Activated CD4-positive, alpha-beta T cell treated with anti-CD3 and anti-CD28 coated beads, Interleukin-2, amount 10 ng/mL, durations not matched to agents 24 days and 14 days (primary cell): ENCODE results near the gene DEAF1. TPM values are rescaled to one million over a fixed set of nuclear protein-coding genes. Genes with fewer than 3 reads are reported as not detected.

ENCODE experiments used
- DNase-seq: peaks from one replicate; pipeline ENCODE4 v3.0.0; 2022
- H3K27ac Mint-ChIP-seq: one replicate; pipeline ENCODE4 v1.8.0; 2022; ENCODE audit warnings: mild to moderate bottlenecking, mixed read lengths
- H3K27me3 Mint-ChIP-seq: one replicate; pipeline ENCODE4 v1.8.0; 2022; ENCODE audit warnings: mixed read lengths
- H3K36me3 Mint-ChIP-seq: one replicate; pipeline ENCODE4 v1.8.0; 2022; ENCODE audit warnings: low read depth, mild to moderate bottlenecking, mixed read lengths
- H3K4me1 Mint-ChIP-seq: one replicate; pipeline ENCODE4 v1.8.0; 2021; ENCODE audit warnings: mixed read lengths
- H3K4me3 Mint-ChIP-seq: one replicate; pipeline ENCODE4 v1.8.0; 2022; ENCODE audit warnings: mild to moderate bottlenecking, moderate library complexity, mixed read lengths
- H3K9me3 Mint-ChIP-seq: one replicate; pipeline ENCODE4 v1.8.0; 2021; ENCODE audit warnings: mixed read lengths
- intact Hi-C: fragments of 100-400 bp; cut with micrococcal nuclease; formaldehyde crosslinking; loops from one replicate; pipeline ENCODE4 v1.15.1; 2023
- total RNA-seq: library from RNA; stranded (reverse); gene quantifications from 2 replicates; pipeline ENCODE4 v1.2.3, GENCODE V29; 2022

Gene DEAF1
- total RNA-seq, 1 donor from 2014 or later = 66.3 TPM

- peak within 1 kb of the TSS; percentile 49 for H3K4me3 Mint-ChIP-seq
Measured at GRCh38 chr11:636511-637332, 58.3 kb downstream of the DEAF1 start, which contains the start of gene DRD4. Gene DRD4 (plus strand): TSS chr11:637269. CDS start chr11:637305, 36 bp downstream.

GRCh38 chr11:635945-636510 is 59.0 kb downstream of the DEAF1 start:
- Mint-ChIP-seq H3K36me3 (peaks cover 5% of the 10 kb centered on the region), H3K4me1 (peaks cover 8% of the 10 kb centered on the region), H3K4me3 (no peak overlapping the region), H3K27ac (no peak overlapping the region), H3K9me3 (no peaks in the 10 kb centered on the region), H3K27me3 (peaks cover 27% of the 10 kb centered on the region)
- DNase-seq = no peak
- intact Hi-C loops = no loop called here

More at GRCh38 chr11:636511-637332, 58.3 kb downstream of the DEAF1 start, which contains the start of gene DRD4:
- H3K27ac Mint-ChIP-seq = peak within 1 kb of the TSS; percentile 51
- no peak for DNase-seq
- no peaks in the 10 kb centered on the region for H3K9me3 Mint-ChIP-seq
- H3K4me1 Mint-ChIP-seq = peaks cover 8% of the 10 kb centered on the region
- intact Hi-C loops = no loop called here
- H3K36me3 Mint-ChIP-seq = peaks cover 5% of the 10 kb centered on the region
- H3K27me3 Mint-ChIP-seq = peaks cover 27% of the 10 kb centered on the region

GRCh38 chr11:630871-631270 is 64.2 kb downstream of the DEAF1 start:
- Mint-ChIP-seq H3K4me3 (no peak overlapping the region), H3K4me1 (peaks cover 18% of the 10 kb centered on the region), H3K27ac (no peak overlapping the region), H3K36me3 (peaks cover 5% of the 10 kb centered on the region), H3K9me3 (no peaks in the 10 kb centered on the region), H3K27me3 (peaks cover 22% of the 10 kb centered on the region)
- DNase-seq = no peak
- intact Hi-C loops = no loop called here

- Mint-ChIP-seq H3K4me1 (peaks cover 16% of the 10 kb centered on the region), H3K9me3 (no peaks in the 10 kb centered on the region), H3K27ac (peak overlapping the region; percentile 62), H3K27me3 (peaks cover 19% of the 10 kb centered on the region), H3K36me3 (peaks cover 5% of the 10 kb centered on the region), H3K4me3 (peak overlapping the region; percentile 9)
- peak; percentile 67 for DNase-seq
- intact Hi-C loops = no loop called here
Measured at GRCh38 chr11:629237-629583, 65.8 kb downstream of the DEAF1 start.

GRCh38 chr11:628056-628455 is 67.0 kb downstream of the DEAF1 start:
- DNase-seq = no peak
- H3K36me3 Mint-ChIP-seq = peaks cover 5% of the 10 kb centered on the region
- peak overlapping the region; percentile 59 for H3K27ac Mint-ChIP-seq
- intact Hi-C loops = no loop called here
- H3K4me1 Mint-ChIP-seq = peaks cover 16% of the 10 kb centered on the region
- peak overlapping the region; percentile 9 for H3K4me3 Mint-ChIP-seq
- H3K27me3 Mint-ChIP-seq = peaks cover 19% of the 10 kb centered on the region
- no peaks in the 10 kb centered on the region for H3K9me3 Mint-ChIP-seq

GRCh38 chr11:627308-627576 is 67.8 kb downstream of the DEAF1 start:
- no peak for DNase-seq
- peaks cover 19% of the 10 kb centered on the region for H3K27me3 Mint-ChIP-seq
- no peaks in the 10 kb centered on the region for H3K9me3 Mint-ChIP-seq
- intact Hi-C loops = no loop called here
- H3K27ac Mint-ChIP-seq = no peak overlapping the region
- peaks cover 16% of the 10 kb centered on the region for H3K4me1 Mint-ChIP-seq
- peaks cover 5% of the 10 kb centered on the region for H3K36me3 Mint-ChIP-seq
- H3K4me3 Mint-ChIP-seq = no peak overlapping the region

GRCh38 chr11:626475-627307 is 68.3 kb downstream of the DEAF1 start, which contains the start of gene SCT:
Gene SCT (minus strand): TSS chr11:627181. CDS start chr11:627143, 38 bp downstream.
- H3K9me3 Mint-ChIP-seq = no peaks in the 10 kb centered on the region
- H3K27ac Mint-ChIP-seq = no peak within 1 kb of the TSS
- H3K27me3 Mint-ChIP-seq = peaks cover 19% of the 10 kb centered on the region
- H3K36me3 Mint-ChIP-seq = peaks cover 5% of the 10 kb centered on the region
- intact Hi-C loops = no loop called here
- DNase-seq = no peak
- peaks cover 16% of the 10 kb centered on the region for H3K4me1 Mint-ChIP-seq
- no peak within 1 kb of the TSS for H3K4me3 Mint-ChIP-seq

GRCh38 chr11:625636-626268 is 69.3 kb downstream of the DEAF1 start:
- Mint-ChIP-seq H3K27ac (no peak overlapping the region), H3K4me1 (peaks cover 16% of the 10 kb centered on the region), H3K4me3 (no peak overlapping the region), H3K27me3 (peaks cover 19% of the 10 kb centered on the region), H3K9me3 (no peaks in the 10 kb centered on the region), H3K36me3 (peaks cover 5% of the 10 kb centered on the region)
- DNase-seq = no peak
- intact Hi-C loops = no loop called here

- H3K9me3 Mint-ChIP-seq = no peaks in the 10 kb centered on the region
- no peak for DNase-seq
- peaks cover 19% of the 10 kb centered on the region for H3K27me3 Mint-ChIP-seq
- intact Hi-C loops = no loop called here
- peaks cover 5% of the 10 kb centered on the region for H3K36me3 Mint-ChIP-seq
- peaks cover 16% of the 10 kb centered on the region for H3K4me1 Mint-ChIP-seq
- H3K4me3 Mint-ChIP-seq = no peak within 1 kb of the TSS
- H3K27ac Mint-ChIP-seq = no peak within 1 kb of the TSS
Measured at GRCh38 chr11:624705-625635, 70.1 kb downstream of the DEAF1 start, which contains the start of gene CDHR5. Gene CDHR5 (minus strand): TSS chr11:624955. CDS start chr11:624902, 53 bp downstream.

- Mint-ChIP-seq H3K36me3 (peaks cover 5% of the 10 kb centered on the region), H3K27me3 (peaks cover 16% of the 10 kb centered on the region), H3K4me1 (peaks cover 10% of the 10 kb centered on the region), H3K4me3 (no peak overlapping the region), H3K27ac (no peak overlapping the region), H3K9me3 (no peaks in the 10 kb centered on the region)
- no peak for DNase-seq
- intact Hi-C loops = no loop called here
Measured at GRCh38 chr11:623999-624704, 70.9 kb downstream of the DEAF1 start.

GRCh38 chr11:623349-623869 is 71.6 kb downstream of the DEAF1 start:
- no peak overlapping the region for H3K4me3 Mint-ChIP-seq
- no peak for DNase-seq
- H3K9me3 Mint-ChIP-seq = no peaks in the 10 kb centered on the region
- H3K27me3 Mint-ChIP-seq = peaks cover 10% of the 10 kb centered on the region
- H3K4me1 Mint-ChIP-seq = peaks cover 3% of the 10 kb centered on the region
- intact Hi-C loops = no loop called here
- H3K36me3 Mint-ChIP-seq = peaks cover 2% of the 10 kb centered on the region
- no peak overlapping the region for H3K27ac Mint-ChIP-seq

GRCh38 chr11:621838-622237 is 73.2 kb downstream of the DEAF1 start:
- Mint-ChIP-seq H3K27ac (no peak overlapping the region), H3K27me3 (no peaks in the 10 kb centered on the region), H3K9me3 (no peaks in the 10 kb centered on the region), H3K36me3 (no peaks in the 10 kb centered on the region), H3K4me1 (no peaks in the 10 kb centered on the region), H3K4me3 (no peak overlapping the region)
- DNase-seq = no peak
- intact Hi-C loops = no loop called here
